ENCODE measurements around the gene TNFRSF4. TPM values are rescaled to one million over a fixed set of nuclear protein-coding genes. Genes with fewer than 3 reads are reported as not detected.

The TNFRSF4 gene
- total RNA-seq, 4 donors from 2014 or later, result 1.5 to 4.5 (median 3.2) TPM

- Histone ChIP-seq H3K27me3 (no peaks in the 10 kb centered on the region), H3K4me1 (peaks cover 12 to 29% of the 10 kb centered on the region in 2 donors), H3K9me3 (no peaks in the 10 kb centered on the region), H3K4me3 (replicated peaks in 1 of 3) (peak within 1 kb of the TSS; percentile 85 to 98 (median 96)), H3K36me3 (peaks cover 16 to 20% of the 10 kb centered on the region in 2 donors), H3K27ac (peak within 1 kb of the TSS; percentile 48 to 80 (median 73))
- intact Hi-C loops (cut with DNase I), result no loop called here
- WGBS, 2 donors, result 0 to 1% methylated on average over 7 to 26 of the region's 99 CpGs
- TF ChIP-seq CTCF (IDR thresholded peaks at IDR 0.05) (no peak), POLR2A (IDR thresholded peaks at IDR 0.05) (peak in 1 of 2 donors; percentile 64)
- peak; percentile 97 for DNase-seq
Observed at GRCh38 chr1:1231400-1232207, 17.7 kb upstream of the TNFRSF4 start, which contains the start of gene SDF4. SDF4 (minus strand) TSS chr1:1232001; CDS start chr1:1228772, 3,229 bp downstream.

GRCh38 chr1:1230656-1231399 is 16.9 kb upstream of the TNFRSF4 start:
- Histone ChIP-seq H3K4me1 (peaks cover 12 to 28% of the 10 kb centered on the region in 2 donors), H3K27ac (peak overlapping the region in 2 of 3 donors; percentile 48 to 80), H3K4me3 (replicated peaks in 1 of 3) (peak overlapping the region; percentile 85 to 98 (median 96)), H3K36me3 (peaks cover 16 to 20% of the 10 kb centered on the region in 2 donors), H3K9me3 (no peaks in the 10 kb centered on the region), H3K27me3 (no peaks in the 10 kb centered on the region)
- 19 to 21% methylated on average over 23 to 24 of the region's 24 CpGs for WGBS, 2 donors
- DNase-seq, result no peak
- intact Hi-C loops (cut with DNase I), result no loop called here
- no peak for TF ChIP-seq CTCF (IDR thresholded peaks at IDR 0.05)
- no peak for TF ChIP-seq POLR2A (IDR thresholded peaks at IDR 0.05)

GRCh38 chr1:1229770-1230169 is 15.8 kb upstream of the TNFRSF4 start:
- no peak for TF ChIP-seq CTCF (IDR thresholded peaks at IDR 0.05)
- no peak for TF ChIP-seq POLR2A (IDR thresholded peaks at IDR 0.05)

GRCh38 chr1:1228596-1229321 is 14.8 kb upstream of the TNFRSF4 start:
- WGBS, 2 donors, result 93 to 97% methylated on average over 14 to 27 of the region's 28 CpGs
- Histone ChIP-seq H3K36me3 (peaks cover 18 to 25% of the 10 kb centered on the region in 2 donors), H3K4me3 (replicated peaks in 1 of 3) (no peak overlapping the region), H3K27me3 (no peaks in the 10 kb centered on the region), H3K9me3 (no peaks in the 10 kb centered on the region), H3K4me1 (peaks cover 12 to 28% of the 10 kb centered on the region in 2 donors), H3K27ac (no peak overlapping the region)
- intact Hi-C loops (cut with DNase I), result no loop called here
- TF ChIP-seq POLR2A (IDR thresholded peaks at IDR 0.05) (no peak), CTCF (IDR thresholded peaks at IDR 0.05) (no peak)
- no peak for DNase-seq

More at GRCh38 chr1:1229770-1230169, 15.8 kb upstream of the TNFRSF4 start:
- DNase-seq, result no peak
- 92 to 97% methylated on average over 16 to 19 of the region's 19 CpGs for WGBS, 2 donors
- Histone ChIP-seq H3K27me3 (no peaks in the 10 kb centered on the region), H3K27ac (no peak overlapping the region), H3K4me1 (peaks cover 12 to 28% of the 10 kb centered on the region in 2 donors), H3K9me3 (no peaks in the 10 kb centered on the region), H3K4me3 (replicated peaks in 1 of 3) (no peak overlapping the region), H3K36me3 (peaks cover 16 to 25% of the 10 kb centered on the region in 2 donors)
- intact Hi-C loops (cut with DNase I), result no loop called here

Data from thyroid gland (tissue), 4 donors.